ENCODE measurements around the gene KIF13A. TPM values are rescaled to one million over a fixed set of nuclear protein-coding genes. Genes with fewer than 3 reads are reported as not detected.
A peak's percentile ranks its signal among the peaks of the same experiment; 100 is the strongest.
"Not testable (repeated sequence)": the region's sequence is repeated elsewhere in the genome, so short reads cannot be mapped to it uniquely, and the experiment has no call there.

Gene KIF13A
- total RNA-seq, 1 experiment from 2014 or later, result 24.1 TPM

DNA sequence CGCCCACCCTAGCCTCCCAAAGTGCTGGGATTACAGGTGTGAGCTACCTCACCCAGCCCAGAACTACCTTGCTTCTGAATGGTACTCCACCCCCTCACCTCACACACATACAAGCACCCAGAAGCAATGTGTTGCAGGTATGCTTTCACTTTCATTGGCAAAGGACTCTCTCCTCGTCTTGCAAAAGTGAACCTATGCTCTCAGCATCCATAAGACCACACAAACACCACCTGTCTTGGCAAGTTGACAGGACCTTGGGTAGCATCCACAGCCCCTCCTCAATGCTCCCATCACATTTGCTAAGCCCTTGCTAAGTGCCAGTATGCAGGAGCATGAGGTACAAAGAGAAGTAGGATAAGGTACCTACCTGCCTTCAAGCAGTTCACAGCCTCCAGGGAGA lies 3.7 kb downstream of the KIF13A start:
- CTCF ChIA-PET, result no interaction called here
- intact Hi-C loops (cut with micrococcal nuclease), result no loop called here
- Mint-ChIP-seq H3K27me3 (ENCODE audit: insufficient read depth, unreplicated experiment) (no peaks in the 10 kb centered on the region), H3K4me3 (ENCODE audit: unreplicated experiment) (peak overlapping the region; percentile 80), H3K9me3 (ENCODE audit: unreplicated experiment) (no peaks in the 10 kb centered on the region), H3K36me3 (ENCODE audit: insufficient read depth, unreplicated experiment) (no peaks in the 10 kb centered on the region), H3K27ac (ENCODE audit: low read depth, unreplicated experiment) (no peak overlapping the region), H3K4me1 (ENCODE audit: insufficient read depth, unreplicated experiment) (peaks cover 46% of the 10 kb centered on the region)
- POLR2A ChIA-PET, result interaction anchor here (2.8 to 4.6 kb wide), 2 partner anchors 10 to 171 kb away, joined by 13 to 73 read pairs; partner anchors contain the start of genes KDM1B and TPMT
- no TSS peak for BruUV-seq (replicated peaks)
- TF ChIP-seq, protein P1, sequence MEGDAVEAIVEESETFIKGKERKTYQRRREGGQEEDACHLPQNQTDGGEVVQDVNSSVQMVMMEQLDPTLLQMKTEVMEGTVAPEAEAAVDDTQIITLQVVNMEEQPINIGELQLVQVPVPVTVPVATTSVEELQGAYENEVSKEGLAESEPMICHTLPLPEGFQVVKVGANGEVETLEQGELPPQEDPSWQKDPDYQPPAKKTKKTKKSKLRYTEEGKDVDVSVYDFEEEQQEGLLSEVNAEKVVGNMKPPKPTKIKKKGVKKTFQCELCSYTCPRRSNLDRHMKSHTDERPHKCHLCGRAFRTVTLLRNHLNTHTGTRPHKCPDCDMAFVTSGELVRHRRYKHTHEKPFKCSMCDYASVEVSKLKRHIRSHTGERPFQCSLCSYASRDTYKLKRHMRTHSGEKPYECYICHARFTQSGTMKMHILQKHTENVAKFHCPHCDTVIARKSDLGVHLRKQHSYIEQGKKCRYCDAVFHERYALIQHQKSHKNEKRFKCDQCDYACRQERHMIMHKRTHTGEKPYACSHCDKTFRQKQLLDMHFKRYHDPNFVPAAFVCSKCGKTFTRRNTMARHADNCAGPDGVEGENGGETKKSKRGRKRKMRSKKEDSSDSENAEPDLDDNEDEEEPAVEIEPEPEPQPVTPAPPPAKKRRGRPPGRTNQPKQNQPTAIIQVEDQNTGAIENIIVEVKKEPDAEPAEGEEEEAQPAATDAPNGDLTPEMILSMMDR (IDR thresholded peaks at IDR 0.05; ENCODE audit: unreplicated experiment), result no peak
- DNase-seq (ENCODE audit: unreplicated experiment), result no peak

DNA sequence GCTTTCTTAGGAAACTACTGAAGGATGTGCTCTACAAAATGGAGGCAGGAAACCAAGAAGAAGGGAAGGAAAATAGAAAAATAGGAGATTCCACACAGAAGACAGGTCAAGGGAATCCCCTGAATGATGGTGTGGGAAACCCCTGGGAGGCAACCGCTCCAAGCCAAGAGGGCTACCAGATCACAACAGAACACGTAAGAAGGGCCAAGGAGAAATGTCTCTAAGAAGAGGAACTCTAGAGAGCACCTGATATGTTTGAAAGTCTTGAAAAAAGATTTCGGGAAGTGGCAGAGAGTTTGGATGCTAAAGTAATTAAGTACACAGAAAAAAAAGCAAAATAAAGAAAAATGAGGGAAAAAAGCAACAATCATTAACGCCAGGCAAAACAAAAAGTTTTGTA lies 7.1 kb downstream of the KIF13A start:
- Mint-ChIP-seq H3K27me3 (ENCODE audit: insufficient read depth, unreplicated experiment) (no peaks in the 10 kb centered on the region), H3K9me3 (ENCODE audit: unreplicated experiment) (no peaks in the 10 kb centered on the region), H3K4me3 (ENCODE audit: unreplicated experiment) (peak overlapping the region; percentile 30), H3K4me1 (ENCODE audit: insufficient read depth, unreplicated experiment) (peaks cover 34% of the 10 kb centered on the region), H3K27ac (ENCODE audit: low read depth, unreplicated experiment) (peak overlapping the region; percentile 66), H3K36me3 (ENCODE audit: insufficient read depth, unreplicated experiment) (no peaks in the 10 kb centered on the region)
- intact Hi-C loops (cut with micrococcal nuclease), result no loop called here
- TF ChIP-seq, protein P1 (IDR thresholded peaks at IDR 0.05; ENCODE audit: unreplicated experiment), result no peak
- no TSS peak for BruUV-seq (replicated peaks)
- POLR2A ChIA-PET, result interaction anchor here (0.6 to 2.7 kb wide), 11 partner anchors 8 to 281 kb away, joined by 3 to 13 read pairs (median 4); partner anchors contain the start of genes KDM1B and TPMT
- DNase-seq (ENCODE audit: unreplicated experiment), result no peak
- CTCF ChIA-PET, result no interaction called here

DNA sequence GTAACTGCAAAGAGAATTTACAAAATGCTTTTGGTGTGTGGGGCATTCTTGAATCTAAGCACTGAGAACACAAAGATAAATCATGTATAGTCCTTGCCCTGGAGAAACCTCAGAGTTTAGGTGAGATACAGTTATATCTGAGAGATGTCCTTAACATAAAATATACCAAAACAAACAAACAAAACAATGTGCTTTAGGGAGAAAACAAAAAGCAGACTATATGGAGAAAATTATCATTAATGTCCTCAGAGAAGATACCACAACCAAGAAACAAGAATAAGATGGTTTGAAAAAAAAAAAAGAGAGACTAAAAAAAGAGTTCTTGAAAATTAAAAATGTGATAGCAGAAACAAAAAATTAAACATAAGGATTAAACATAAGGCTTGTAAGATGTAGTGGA lies 8.0 kb downstream of the KIF13A start:
- H3K27ac Mint-ChIP-seq (ENCODE audit: low read depth, unreplicated experiment), result peak overlapping the region; percentile 66
- ChIA-PET CTCF (no interaction called here), POLR2A (interaction anchor here (0.9 to 1.6 kb wide), 3 partner anchors 14 to 176 kb away, joined by 3 to 5 read pairs (median 3); partner anchors contain the start of genes KDM1B and TPMT)
- no peak for DNase-seq (ENCODE audit: unreplicated experiment)
- peaks cover 26% of the 10 kb centered on the region for H3K4me1 Mint-ChIP-seq (ENCODE audit: insufficient read depth, unreplicated experiment)
- intact Hi-C loops (cut with micrococcal nuclease), result no loop called here
- peak overlapping the region; percentile 10 for H3K4me3 Mint-ChIP-seq (ENCODE audit: unreplicated experiment)
- H3K9me3 Mint-ChIP-seq (ENCODE audit: unreplicated experiment), result no peaks in the 10 kb centered on the region
- no TSS peak for BruUV-seq (replicated peaks)
- TF ChIP-seq, protein P1 (IDR thresholded peaks at IDR 0.05; ENCODE audit: unreplicated experiment), result no peak
- H3K27me3 Mint-ChIP-seq (ENCODE audit: insufficient read depth, unreplicated experiment), result no peaks in the 10 kb centered on the region
- no peaks in the 10 kb centered on the region for H3K36me3 Mint-ChIP-seq (ENCODE audit: insufficient read depth, unreplicated experiment)

DNA sequence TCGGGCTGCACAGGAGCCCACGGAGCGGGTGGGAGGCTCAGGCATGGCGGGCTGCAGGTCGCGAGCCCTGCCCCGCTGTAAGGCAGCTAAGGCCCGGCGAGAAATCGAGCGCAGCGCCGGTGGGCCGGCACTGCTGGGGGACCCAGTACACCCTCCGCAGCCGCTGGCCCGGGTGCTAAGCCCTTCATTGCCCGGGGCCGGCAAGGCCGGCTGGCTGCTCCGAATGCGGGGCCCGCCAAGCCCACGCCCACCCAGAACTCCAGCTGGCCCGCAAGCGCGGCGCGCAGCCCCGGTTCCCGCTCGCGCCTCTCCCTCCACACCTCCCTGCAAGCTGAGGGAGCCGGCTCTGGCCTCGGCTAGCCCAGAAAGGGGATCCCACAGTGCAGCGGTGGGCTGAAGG lies 11.2 kb downstream of the KIF13A start:
- intact Hi-C loops (cut with micrococcal nuclease); POLR2A ChIA-PET; DNase-seq (ENCODE audit: unreplicated experiment); H3K27me3 Mint-ChIP-seq (ENCODE audit: insufficient read depth, unreplicated experiment); H3K9me3 Mint-ChIP-seq (ENCODE audit: unreplicated experiment); H3K4me3 Mint-ChIP-seq (ENCODE audit: unreplicated experiment); H3K36me3 Mint-ChIP-seq (ENCODE audit: insufficient read depth, unreplicated experiment); H3K27ac Mint-ChIP-seq (ENCODE audit: low read depth, unreplicated experiment); BruUV-seq (replicated peaks): not testable (repeated sequence)
- H3K4me1 Mint-ChIP-seq (ENCODE audit: insufficient read depth, unreplicated experiment), result peaks cover 38% of the 10 kb centered on the region
- CTCF ChIA-PET, result interaction anchor here (0.6 kb wide), 1 partner anchor 158 kb away, joined by 3 read pairs; no protein-coding TSS in a partner anchor
